Thoracic aorta (tissue), 2 donors: ENCODE measurements around the gene ANKRD33B. TPM values are rescaled to one million over a fixed set of nuclear protein-coding genes. Genes with fewer than 3 reads are reported as not detected.

ENCODE experiments used
- ATAC-seq: fragments of 150-250 bp; one replicate; pipeline ENCODE4 v1.8.0; 2017; ENCODE audit warnings: low read depth; ENCODE audit not compliant: insufficient number of reproducible peaks, low FRiP score
- DNase-seq: peaks from one replicate; pipeline ENCODE4 v3.0.0-alpha.2; 2020; ENCODE audit warnings: low spot score
- H3K27ac ChIP-seq, 2 donors: fragments of 200-600 bp; sonication (generic); 1 replicate in 1 of 2; 2 replicates in 1 of 2; pipeline ENCODE4 v1.5.1; 2016; ENCODE audit warnings: mild to moderate bottlenecking in 2 of 2, moderate library complexity in 2 of 2
- H3K27me3 ChIP-seq: fragments of 200-600 bp; sonication (generic); replicated peaks from 2 replicates; pipeline ENCODE4 v1.6.0; 2016; ENCODE audit warnings: mild to moderate bottlenecking; ENCODE audit not compliant: insufficient read depth
- H3K36me3 ChIP-seq: fragments of 200-600 bp; sonication (generic); one replicate; pipeline ENCODE4 v1.5.1; 2016
- H3K4me1 ChIP-seq, 2 donors: fragments of 200-600 bp; sonication (generic); 1 replicate in 1 of 2; 2 replicates in 1 of 2; pipeline versions ENCODE4 v1.5.1 to v1.6.0; 2016; ENCODE audit warnings: low read depth in 2 of 2, mild to moderate bottlenecking in 1 of 2; ENCODE audit not compliant: control insufficient read depth in 1 of 2
- H3K4me3 ChIP-seq: fragments of 200-600 bp; sonication (generic); 2 replicates; pipeline ENCODE4 v1.5.1; 2016; ENCODE audit warnings: mild to moderate bottlenecking
- H3K9me3 ChIP-seq: fragments of 200-600 bp; sonication (generic); 2 replicates; pipeline ENCODE4 v1.5.1; 2016
- CTCF ChIP-seq: fragments of 200-600 bp; sonication (generic); IDR thresholded peaks from one replicate; pipeline ENCODE4 v1.5.1; 2019; ENCODE audit warnings: antibody characterized with exemption
- total RNA-seq, 2 donors: library from RNA; depleted of rRNA; stranded (reverse); fragments of >200 nt; gene quantifications; one replicate each; pipeline versions ENCODE4 v1.1.0 to v1.2.3, GENCODE V29; 2016

Gene ANKRD33B
- total RNA-seq, 2 donors from 2014 or later = 4.9 to 5.7 TPM

- H3K4me3 ChIP-seq = no peak overlapping the region
- DNase-seq (no peak), ATAC-seq (no peak)
- no peaks in the 10 kb centered on the region for H3K27me3 ChIP-seq
- H3K9me3 ChIP-seq = no peaks in the 10 kb centered on the region
- peaks cover 6 to 20% of the 10 kb centered on the region in 2 donors for H3K4me1 ChIP-seq
- no peak for TF ChIP-seq CTCF
- H3K36me3 ChIP-seq = no peaks in the 10 kb centered on the region
- H3K27ac ChIP-seq = no peak overlapping the region
These were observed 43.2 kb upstream of the ANKRD33B start for GRCh38 chr5:10520706-10521105.

DNA sequence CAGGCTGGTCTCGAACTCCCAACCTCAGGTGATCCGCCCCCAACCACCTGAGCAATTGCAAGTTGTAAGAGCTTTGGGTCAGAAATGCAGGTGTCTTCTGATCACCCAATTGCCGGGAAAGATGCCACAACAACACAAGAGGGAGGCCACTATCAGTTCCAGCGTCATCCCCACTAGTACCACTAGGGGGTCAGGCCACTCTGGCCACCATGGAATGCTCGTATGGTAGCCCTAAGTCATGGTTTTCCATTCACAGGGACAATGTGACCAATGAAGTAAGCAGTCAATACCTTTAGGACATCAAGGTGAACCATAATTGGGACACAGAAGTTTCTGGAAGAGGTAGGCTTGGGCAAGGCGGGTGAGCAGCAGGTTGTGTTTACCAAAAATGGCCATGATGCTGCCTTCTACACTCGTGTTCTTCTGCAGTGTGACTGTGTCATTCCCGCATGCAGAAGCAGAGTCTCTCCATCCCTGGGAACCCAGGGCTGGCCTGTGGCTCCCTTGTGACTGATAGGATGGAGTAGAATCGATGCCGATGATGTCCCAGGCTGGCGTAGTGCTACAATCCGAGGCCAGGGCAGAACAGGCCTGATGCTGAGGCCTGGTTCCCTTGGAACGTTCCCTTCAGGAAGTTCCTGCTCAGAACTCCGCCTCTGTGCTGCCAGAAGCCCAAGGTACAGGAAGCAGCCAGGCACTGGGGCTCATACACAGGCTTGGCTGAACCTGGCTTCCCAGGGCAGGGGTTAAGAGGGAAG is 42.2 kb upstream of the ANKRD33B start:
- Histone ChIP-seq H3K4me3 (no peak overlapping the region), H3K9me3 (no peaks in the 10 kb centered on the region), H3K4me1 (peaks cover 6 to 22% of the 10 kb centered on the region in 2 donors), H3K27ac (no peak overlapping the region), H3K27me3 (no peaks in the 10 kb centered on the region), H3K36me3 (no peaks in the 10 kb centered on the region)
- TF ChIP-seq CTCF = no peak
- no peak for DNase-seq
- ATAC-seq = no peak

GRCh38 chr5:10522224-10522611 is 41.7 kb upstream of the ANKRD33B start:
- H3K4me3 ChIP-seq = no peak overlapping the region
- no peak overlapping the region for H3K27ac ChIP-seq
- H3K9me3 ChIP-seq = no peaks in the 10 kb centered on the region
- H3K4me1 ChIP-seq = peaks cover 6 to 22% of the 10 kb centered on the region in 2 donors
- no peaks in the 10 kb centered on the region for H3K27me3 ChIP-seq
- no peak for TF ChIP-seq CTCF
- no peak for ATAC-seq
- DNase-seq = no peak
- no peaks in the 10 kb centered on the region for H3K36me3 ChIP-seq

DNA sequence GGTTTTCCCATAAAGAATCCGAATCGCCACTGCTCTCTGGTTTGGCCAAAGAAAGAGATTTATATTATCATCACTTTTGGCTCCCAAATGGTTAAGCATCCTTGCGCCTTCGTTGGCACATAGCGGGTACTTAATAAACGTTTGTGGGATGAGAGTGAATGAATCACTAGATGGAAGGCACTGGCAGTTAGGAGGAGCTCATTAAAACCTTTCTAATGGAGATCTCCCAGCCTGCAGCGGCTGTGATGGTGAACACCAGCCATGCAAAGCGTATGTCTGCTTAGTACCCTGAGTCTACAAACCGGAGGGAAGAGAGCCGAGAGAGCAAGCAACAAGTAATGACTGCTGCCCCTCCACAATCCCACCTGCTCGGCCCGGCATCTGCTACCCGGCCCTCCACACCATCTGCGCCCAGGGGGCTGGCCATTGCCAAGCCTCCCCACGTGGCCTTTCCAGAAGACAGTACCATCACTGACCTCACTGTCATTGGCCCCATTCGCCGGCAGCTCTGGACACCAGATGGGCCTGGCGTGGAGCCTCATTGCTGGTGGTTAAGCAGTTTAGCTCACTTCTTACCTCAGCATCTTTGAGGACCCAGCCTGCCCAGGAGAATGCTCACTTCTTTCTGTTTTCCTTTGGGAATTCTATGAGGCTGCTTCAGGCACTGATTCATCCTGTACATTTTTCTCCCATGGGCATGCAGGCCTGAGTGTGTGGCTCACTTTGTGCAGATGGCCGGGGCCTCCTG is 39.3 kb upstream of the ANKRD33B start:
- Histone ChIP-seq H3K4me1 (peaks cover 6 to 22% of the 10 kb centered on the region in 2 donors), H3K9me3 (no peaks in the 10 kb centered on the region), H3K27ac (no peak overlapping the region), H3K27me3 (no peaks in the 10 kb centered on the region), H3K36me3 (no peaks in the 10 kb centered on the region), H3K4me3 (no peak overlapping the region)
- DNase-seq (no peak), ATAC-seq (no peak)
- TF ChIP-seq CTCF = no peak

GRCh38 chr5:10525124-10525495 is 38.8 kb upstream of the ANKRD33B start:
- Histone ChIP-seq H3K27ac (no peak overlapping the region), H3K4me3 (no peak overlapping the region), H3K4me1 (peaks cover 6 to 22% of the 10 kb centered on the region in 2 donors), H3K27me3 (no peaks in the 10 kb centered on the region), H3K9me3 (no peaks in the 10 kb centered on the region), H3K36me3 (no peaks in the 10 kb centered on the region)
- no peak for TF ChIP-seq CTCF
- no peak for DNase-seq
- no peak for ATAC-seq
